ENCODE data around the gene WFDC8. TPM values are rescaled to one million over a fixed set of nuclear protein-coding genes. Genes with fewer than 3 reads are reported as not detected.

WFDC8 gene
- total RNA-seq, 1 donor from 2014 or later, result not detected

DNA sequence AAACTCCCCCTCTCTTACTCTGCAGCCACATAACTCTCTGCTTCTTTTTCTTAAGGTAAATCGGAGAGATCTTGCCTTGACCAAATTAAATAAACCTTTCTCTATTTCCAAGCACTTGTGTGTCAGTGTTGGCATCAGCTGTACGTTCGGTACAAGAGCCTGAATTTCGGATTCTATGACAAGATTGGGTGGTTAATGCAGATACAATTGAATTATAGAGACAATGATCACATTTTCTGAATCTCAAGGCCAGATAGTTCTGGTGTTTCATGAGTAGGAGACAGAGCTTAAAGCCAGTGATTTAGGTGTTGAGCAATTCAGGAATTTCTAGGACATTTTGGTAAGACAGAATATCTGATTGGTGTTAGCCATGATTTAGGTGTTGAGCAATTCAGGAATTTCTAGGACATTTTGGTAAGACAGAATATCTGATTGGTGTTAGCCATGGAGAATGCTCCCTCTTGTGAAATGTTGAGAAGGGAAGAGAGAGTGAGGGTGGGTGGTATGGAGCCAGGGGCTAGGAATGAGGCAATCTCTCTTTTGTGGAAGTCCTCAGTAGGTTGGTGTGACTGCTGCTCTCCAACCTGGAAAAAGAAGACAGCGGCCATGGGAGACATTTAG lies 68.7 kb downstream of the WFDC8 start:
- Mint-ChIP-seq H3K9me3 (no peaks in the 10 kb centered on the region), H3K4me3 (no peak overlapping the region), H3K27ac (no peak overlapping the region), H3K27me3 (peaks cover 14% of the 10 kb centered on the region), H3K36me3 (no peaks in the 10 kb centered on the region), H3K4me1 (ENCODE audit: unreplicated experiment) (no peaks in the 10 kb centered on the region)
- TF ChIP-seq, protein P1, sequence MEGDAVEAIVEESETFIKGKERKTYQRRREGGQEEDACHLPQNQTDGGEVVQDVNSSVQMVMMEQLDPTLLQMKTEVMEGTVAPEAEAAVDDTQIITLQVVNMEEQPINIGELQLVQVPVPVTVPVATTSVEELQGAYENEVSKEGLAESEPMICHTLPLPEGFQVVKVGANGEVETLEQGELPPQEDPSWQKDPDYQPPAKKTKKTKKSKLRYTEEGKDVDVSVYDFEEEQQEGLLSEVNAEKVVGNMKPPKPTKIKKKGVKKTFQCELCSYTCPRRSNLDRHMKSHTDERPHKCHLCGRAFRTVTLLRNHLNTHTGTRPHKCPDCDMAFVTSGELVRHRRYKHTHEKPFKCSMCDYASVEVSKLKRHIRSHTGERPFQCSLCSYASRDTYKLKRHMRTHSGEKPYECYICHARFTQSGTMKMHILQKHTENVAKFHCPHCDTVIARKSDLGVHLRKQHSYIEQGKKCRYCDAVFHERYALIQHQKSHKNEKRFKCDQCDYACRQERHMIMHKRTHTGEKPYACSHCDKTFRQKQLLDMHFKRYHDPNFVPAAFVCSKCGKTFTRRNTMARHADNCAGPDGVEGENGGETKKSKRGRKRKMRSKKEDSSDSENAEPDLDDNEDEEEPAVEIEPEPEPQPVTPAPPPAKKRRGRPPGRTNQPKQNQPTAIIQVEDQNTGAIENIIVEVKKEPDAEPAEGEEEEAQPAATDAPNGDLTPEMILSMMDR (conservative IDR thresholded peaks at IDR 0.05), result no peak
- no peak for DNase-seq (ENCODE audit: extremely low spot score, unreplicated experiment)

DNA sequence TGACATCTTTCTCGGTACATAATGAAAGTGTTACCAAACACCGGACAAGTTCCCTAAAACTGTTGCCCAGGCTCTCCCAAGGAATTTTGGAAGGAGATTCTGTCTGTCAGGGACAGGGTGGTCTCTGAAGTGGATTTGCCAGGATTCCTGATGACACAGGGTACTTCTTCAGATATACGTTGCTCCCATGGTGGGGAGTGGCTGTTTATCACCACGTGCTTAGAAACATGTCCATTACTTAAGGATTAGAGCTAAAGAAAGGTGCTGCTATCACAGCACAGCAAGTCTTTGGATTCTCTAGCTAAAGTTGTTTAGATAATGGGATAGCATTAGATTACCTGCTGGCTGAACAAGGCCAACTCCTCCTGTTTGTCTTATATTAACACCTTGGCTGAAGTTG lies 70.0 kb downstream of the WFDC8 start:
- Mint-ChIP-seq H3K27ac (no peak overlapping the region), H3K9me3 (no peaks in the 10 kb centered on the region), H3K36me3 (no peaks in the 10 kb centered on the region), H3K4me1 (ENCODE audit: unreplicated experiment) (no peaks in the 10 kb centered on the region), H3K27me3 (peaks cover 9% of the 10 kb centered on the region), H3K4me3 (no peak overlapping the region)
- no peak for DNase-seq (ENCODE audit: extremely low spot score, unreplicated experiment)
- TF ChIP-seq, protein P1 (conservative IDR thresholded peaks at IDR 0.05), result no peak

DNA sequence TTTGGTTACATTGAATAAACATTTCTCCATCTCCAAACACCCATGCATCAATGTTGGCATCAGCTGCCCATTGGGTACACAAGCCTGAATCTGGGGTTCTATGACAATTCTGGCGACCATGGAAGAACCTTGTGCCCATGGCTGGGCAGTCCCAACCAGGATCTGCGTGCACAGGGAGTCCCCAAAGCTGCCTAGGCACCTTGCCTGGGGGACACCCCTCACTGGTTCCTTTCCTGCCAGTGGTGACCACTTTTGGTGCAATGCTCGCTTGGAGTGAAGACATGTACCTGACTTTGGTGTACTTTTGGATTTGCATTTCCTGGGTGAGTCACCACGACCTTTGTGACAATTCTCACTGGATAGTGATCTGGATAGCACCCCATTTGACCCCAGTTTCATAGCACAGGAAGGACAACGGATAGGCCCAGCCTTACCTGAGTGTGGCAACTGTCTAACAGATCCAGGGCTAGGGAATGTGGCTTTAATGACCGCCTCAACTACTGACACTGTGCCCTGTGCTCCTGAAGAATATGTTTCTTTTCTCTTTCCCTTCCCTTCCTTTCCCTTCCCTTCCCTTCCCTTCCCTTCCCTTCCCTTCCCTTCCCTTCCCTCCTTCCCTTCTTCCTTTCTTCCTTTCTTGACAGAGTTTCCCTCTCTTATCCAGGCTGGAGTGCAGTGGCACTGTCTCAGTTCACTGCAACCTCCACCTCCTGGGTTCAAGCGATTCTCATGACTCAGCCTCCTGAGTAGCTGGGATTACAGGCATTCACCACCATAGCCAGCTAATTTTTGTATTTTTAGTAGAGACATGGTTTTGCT lies 70.8 kb downstream of the WFDC8 start:
- H3K27me3 Mint-ChIP-seq, result peaks cover 9% of the 10 kb centered on the region

DNA sequence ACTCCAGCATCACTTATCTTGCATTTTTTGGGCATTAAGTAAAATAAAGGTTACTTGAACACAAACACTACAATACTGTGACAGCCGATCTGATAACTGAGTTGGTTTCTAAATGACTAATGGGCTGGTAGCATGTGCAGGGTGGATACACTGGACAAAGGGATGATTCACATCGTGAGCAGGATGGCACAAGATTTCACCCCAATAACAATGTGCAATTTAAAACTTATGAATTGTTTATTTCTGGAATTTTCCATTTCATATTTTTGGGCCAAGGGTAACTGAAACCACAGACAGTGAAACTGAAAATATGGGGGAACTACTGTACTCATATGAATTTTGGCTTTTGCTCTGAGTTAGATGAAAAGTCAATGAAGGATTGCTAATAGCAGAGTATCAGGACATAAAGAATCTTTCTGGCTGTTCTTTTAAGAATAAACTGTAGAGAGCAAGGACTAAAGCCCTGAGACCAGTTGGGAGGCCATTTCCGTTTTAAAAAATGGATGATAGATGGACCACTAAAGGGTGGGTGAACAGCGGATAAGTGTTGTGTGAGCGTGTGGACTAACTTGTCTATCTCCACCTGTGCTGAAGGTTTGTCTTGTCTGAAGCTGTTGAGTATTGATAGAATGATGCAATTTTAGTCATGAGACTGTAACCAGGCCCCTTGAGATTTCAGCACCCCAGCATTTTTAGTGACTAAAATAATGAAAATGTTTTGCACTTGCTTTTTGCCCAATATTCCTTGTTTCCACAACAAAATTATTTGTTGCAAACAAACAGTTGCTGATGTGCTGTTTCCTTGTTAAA lies 71.9 kb downstream of the WFDC8 start:
- H3K4me3 Mint-ChIP-seq, result no peak overlapping the region
- TF ChIP-seq, protein P1 (conservative IDR thresholded peaks at IDR 0.05), result no peak
- no peaks in the 10 kb centered on the region for H3K36me3 Mint-ChIP-seq

More for the DNA sequence above, 70.8 kb downstream of the WFDC8 start:
- Mint-ChIP-seq H3K4me3 (no peak overlapping the region), H3K36me3 (no peaks in the 10 kb centered on the region), H3K27ac (no peak overlapping the region), H3K9me3 (no peaks in the 10 kb centered on the region), H3K4me1 (ENCODE audit: unreplicated experiment) (no peaks in the 10 kb centered on the region)
- no peak for DNase-seq (ENCODE audit: extremely low spot score, unreplicated experiment)
- TF ChIP-seq, protein P1 (conservative IDR thresholded peaks at IDR 0.05), result no peak

DNA sequence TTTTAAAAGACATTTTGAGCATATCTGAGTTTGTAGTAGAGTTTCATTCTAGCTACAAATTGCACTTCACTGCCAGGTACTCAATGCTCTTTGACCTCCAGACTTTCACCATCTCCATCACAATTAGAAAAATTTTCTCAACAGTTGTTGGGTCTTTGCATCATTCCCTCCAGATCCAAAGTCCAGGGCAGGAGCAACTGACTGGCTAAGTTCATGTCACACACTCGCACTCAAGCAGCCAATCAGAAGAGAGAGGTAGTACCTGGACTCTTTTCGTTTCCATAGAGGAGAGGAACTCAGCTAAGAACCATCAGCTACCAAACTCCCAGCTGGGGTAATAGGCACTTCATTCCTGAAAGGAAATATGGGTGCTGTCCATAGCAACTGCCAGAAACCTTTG lies 72.7 kb downstream of the WFDC8 start:
- no peaks in the 10 kb centered on the region for H3K9me3 Mint-ChIP-seq
- H3K27ac Mint-ChIP-seq, result no peak overlapping the region
- TF ChIP-seq, protein P1 (conservative IDR thresholded peaks at IDR 0.05), result no peak
- H3K4me3 Mint-ChIP-seq, result no peak overlapping the region
- H3K36me3 Mint-ChIP-seq, result no peaks in the 10 kb centered on the region
- H3K4me1 Mint-ChIP-seq (ENCODE audit: unreplicated experiment), result no peaks in the 10 kb centered on the region
- no peak for DNase-seq (ENCODE audit: extremely low spot score, unreplicated experiment)
- H3K27me3 Mint-ChIP-seq, result peaks cover 17% of the 10 kb centered on the region

More for the DNA sequence above, 71.9 kb downstream of the WFDC8 start:
- Mint-ChIP-seq H3K27me3 (peaks cover 10% of the 10 kb centered on the region), H3K27ac (no peak overlapping the region), H3K4me1 (ENCODE audit: unreplicated experiment) (no peaks in the 10 kb centered on the region), H3K9me3 (no peaks in the 10 kb centered on the region)
- DNase-seq (ENCODE audit: extremely low spot score, unreplicated experiment), result no peak

Measured in type B pancreatic cell (in vitro differentiated cells).